Mucosa of descending colon (tissue), 3 donors: ENCODE measurements around the gene GABBR2. TPM values are rescaled to one million over a fixed set of nuclear protein-coding genes. Genes with fewer than 3 reads are reported as not detected.

Experiments
- ATAC-seq: fragments of 200-7000 bp; cut with Tn5 transposase; one replicate; pipeline ENCODE4 v1.9.1; 2020; ENCODE audit warnings: mild to moderate bottlenecking, moderate library complexity
- DNase-seq, 3 donors: peaks; one replicate each; pipeline ENCODE4 v3.0.0-alpha.2; 2020
- H3K36me3 ChIP-seq: fragments of 200-600 bp; one replicate; pipeline ENCODE4 v1.8.0; 2021; ENCODE audit warnings: low read depth, mild to moderate bottlenecking
- H3K4me1 ChIP-seq: fragments of 200-600 bp; one replicate; pipeline ENCODE4 v1.8.0; 2021; ENCODE audit warnings: low read depth, mild to moderate bottlenecking
- H3K4me3 ChIP-seq: fragments of 200-600 bp; one replicate; pipeline ENCODE4 v1.8.0; 2021; ENCODE audit warnings: mild to moderate bottlenecking
- H3K9me3 ChIP-seq: fragments of 200-600 bp; one replicate; pipeline ENCODE4 v1.8.0; 2021; ENCODE audit warnings: mild to moderate bottlenecking
- CTCF ChIP-seq: fragments of 200-600 bp; IDR thresholded peaks from one replicate; pipeline ENCODE4 v1.8.0; 2022; ENCODE audit warnings: antibody characterized with exemption, mild to moderate bottlenecking
- intact Hi-C, 2 donors: fragments of 100-400 bp; cut with DNase I in 1 of 2; cut with micrococcal nuclease in 1 of 2; formaldehyde crosslinking; loops; one replicate each; pipeline versions ENCODE4 v1.11.0 to v1.11.1; 2022; cut with DNase I, micrococcal nuclease
- total RNA-seq, 3 donors: library from RNA; stranded (reverse); fragmentation: NEBNext Ultra II Directional in 2 of 3; extraction: Animal tissue kit (Norgen Biotek cat#: 25700) in 2 of 3; gene quantifications; one replicate each; pipeline versions ENCODE4 v1.2.1 to v1.2.4, GENCODE V29; 2021 to 2023
- donor health status: DM: no; HTN: no; CAD: no; lungs with moderate emphysema.
- donor health status: DM: no; HTN: no; CAD: no.
- donor health status: DM: no; HTN: yes; CAD: no.

Gene GABBR2
- total RNA-seq, 3 donors from 2014 or later: 0.35 TPM; not detected in 2

DNA sequence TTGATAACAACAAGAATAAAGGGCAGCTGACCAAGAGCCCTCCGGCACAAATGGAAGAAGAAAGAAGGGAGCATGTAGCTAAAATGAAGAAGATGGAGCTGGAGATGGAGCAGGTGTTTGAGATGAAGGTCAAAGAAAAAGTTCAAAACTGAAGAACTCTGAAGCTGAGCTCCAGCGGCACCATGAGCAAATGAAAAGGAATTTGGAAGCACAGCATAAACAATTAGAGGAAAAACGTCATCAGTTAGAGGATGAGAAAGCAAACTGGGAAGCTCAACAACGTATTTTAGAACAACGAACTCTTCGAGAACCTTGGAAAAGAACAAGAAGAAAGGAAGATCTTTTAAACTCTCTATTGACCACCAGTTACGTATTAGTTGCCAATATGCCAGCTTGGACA, 100.9 kb downstream of the GABBR2 start:
- Histone ChIP-seq H3K4me3 (no peak overlapping the region), H3K36me3 (no peaks in the 10 kb centered on the region), H3K4me1 (no peaks in the 10 kb centered on the region), H3K9me3 (no peaks in the 10 kb centered on the region)
- ATAC-seq (no peak), DNase-seq (no peak)
- intact Hi-C loops: no loop called here
- no peak for TF ChIP-seq CTCF

DNA sequence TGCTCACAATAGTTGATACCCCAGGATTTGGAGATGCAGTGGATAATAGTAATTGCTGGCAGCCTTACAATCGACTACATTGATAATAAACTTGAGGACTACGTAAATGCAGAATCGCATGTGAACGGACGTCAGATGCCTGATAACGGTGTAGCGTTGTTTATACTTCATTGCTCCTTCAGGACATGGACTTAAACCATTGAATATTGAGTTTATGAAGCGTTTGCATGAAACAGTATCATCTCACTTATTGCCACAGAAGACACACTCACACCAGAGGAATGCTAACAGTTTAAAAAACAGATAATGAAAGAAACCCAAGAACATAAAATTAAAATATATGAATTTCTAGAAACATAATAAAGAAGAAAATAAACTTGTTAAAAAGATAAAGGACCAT, 101.6 kb downstream of the GABBR2 start:
- intact Hi-C loops: no loop called here
- ATAC-seq (no peak), DNase-seq (no peak)
- H3K36me3 ChIP-seq: no peaks in the 10 kb centered on the region
- H3K9me3 ChIP-seq: no peaks in the 10 kb centered on the region
- no peak for TF ChIP-seq CTCF
- H3K4me1 ChIP-seq: no peaks in the 10 kb centered on the region
- H3K4me3 ChIP-seq: no peak overlapping the region

- Histone ChIP-seq H3K4me3 (no peak overlapping the region), H3K4me1 (no peaks in the 10 kb centered on the region), H3K36me3 (no peaks in the 10 kb centered on the region), H3K9me3 (no peaks in the 10 kb centered on the region)
- DNase-seq: no peak
- intact Hi-C loops: no loop called here
- ATAC-seq: no peak
- no peak for TF ChIP-seq CTCF
Observed at GRCh38 chr9:98606730-98607129, 102.0 kb downstream of the GABBR2 start.

DNA sequence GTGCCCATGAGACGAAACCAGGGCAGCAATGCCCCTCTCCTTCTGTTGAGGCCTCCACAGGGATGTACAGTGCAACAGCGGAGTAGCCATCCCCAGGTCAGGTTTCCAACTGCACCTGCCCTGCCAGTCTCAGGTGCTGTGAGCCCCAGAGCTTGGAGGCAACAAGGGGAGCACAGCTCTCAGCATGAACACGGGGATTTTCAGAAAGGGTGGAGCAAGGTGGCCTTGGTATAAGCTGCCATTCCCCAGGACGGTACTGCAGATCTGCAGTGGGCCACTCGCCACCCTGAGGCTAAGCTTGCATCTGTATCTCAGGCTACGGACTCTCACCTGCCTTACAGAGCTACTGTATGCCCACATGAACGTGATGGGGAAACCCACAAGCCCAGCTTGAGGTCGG, 103.6 kb downstream of the GABBR2 start:
- no peaks in the 10 kb centered on the region for H3K9me3 ChIP-seq
- no peaks in the 10 kb centered on the region for H3K4me1 ChIP-seq
- intact Hi-C loops: no loop called here
- TF ChIP-seq CTCF: no peak
- no peak for ATAC-seq
- DNase-seq: no peak
- H3K4me3 ChIP-seq: no peak overlapping the region
- no peaks in the 10 kb centered on the region for H3K36me3 ChIP-seq

DNA sequence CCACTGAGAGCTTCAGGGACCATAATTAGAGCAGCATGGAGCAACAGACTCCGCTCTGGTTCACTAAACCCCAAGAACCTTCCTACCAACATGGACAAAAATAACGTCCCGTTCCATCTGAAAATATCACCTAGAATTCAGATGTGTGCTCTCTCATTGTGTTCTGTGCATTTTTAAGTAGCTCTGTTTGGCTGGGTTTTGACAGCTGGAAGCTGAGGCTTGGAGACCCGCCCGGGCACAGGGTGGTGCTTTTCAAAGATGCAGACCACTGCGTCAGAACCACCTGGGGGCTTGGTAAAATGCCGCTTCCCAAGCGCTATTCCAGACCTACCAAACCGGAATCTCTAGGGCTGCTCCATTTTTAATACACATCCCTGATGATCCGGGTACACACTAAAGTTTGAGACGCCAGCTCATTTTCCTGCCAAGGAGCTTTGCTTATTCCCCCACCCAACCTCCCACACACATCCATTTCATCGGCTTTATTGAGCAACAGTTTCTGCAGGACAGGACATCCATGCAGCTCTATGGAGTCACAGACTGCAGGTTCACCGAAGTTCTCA, 104.8 kb downstream of the GABBR2 start:
- DNase-seq: no peak
- Histone ChIP-seq H3K36me3 (no peaks in the 10 kb centered on the region), H3K4me3 (no peak overlapping the region), H3K4me1 (no peaks in the 10 kb centered on the region), H3K9me3 (no peaks in the 10 kb centered on the region)
- TF ChIP-seq CTCF: no peak
- ATAC-seq: no peak
- intact Hi-C loops: no loop called here

DNA sequence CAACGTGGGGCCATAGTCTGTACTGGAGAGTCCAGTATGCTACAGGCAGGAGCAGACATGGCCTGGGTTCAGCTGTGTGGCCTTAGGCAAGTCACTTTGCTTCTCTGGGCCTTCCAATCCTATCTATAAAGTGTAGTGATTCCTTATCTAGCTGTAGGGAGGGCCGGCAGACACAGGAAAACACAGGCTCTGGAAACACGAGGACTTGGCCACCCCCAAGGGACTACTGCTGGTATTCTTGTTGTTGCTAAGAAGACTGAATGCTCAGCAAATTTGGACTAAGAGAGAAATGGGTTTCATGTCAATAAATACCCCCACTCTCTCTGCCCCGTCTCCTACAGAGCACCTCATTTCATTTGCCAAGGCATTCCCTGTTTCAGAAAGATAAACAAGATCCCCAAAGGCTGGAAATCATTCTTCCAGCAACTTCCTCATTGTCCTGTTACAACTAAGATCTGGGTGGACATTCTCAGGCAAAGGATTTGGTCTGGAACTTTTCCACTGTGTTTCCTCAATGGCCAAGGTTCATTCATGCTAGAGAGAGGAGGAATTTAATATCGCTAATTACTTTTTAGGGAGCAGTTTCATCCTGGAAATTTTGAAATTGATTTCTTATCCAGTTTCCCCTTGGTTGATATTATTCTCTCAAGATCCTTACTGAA, 105.8 kb downstream of the GABBR2 start:
- TF ChIP-seq CTCF: no peak
- Histone ChIP-seq H3K36me3 (no peaks in the 10 kb centered on the region), H3K9me3 (no peaks in the 10 kb centered on the region), H3K4me3 (no peak overlapping the region), H3K4me1 (no peaks in the 10 kb centered on the region)
- DNase-seq: no peak
- ATAC-seq: no peak
- intact Hi-C loops: no loop called here
